DOHH2 (cell line): ENCODE results near the gene ADAMTSL1.

Experiments used
- CTCF ChIP-seq: fragments of 200-600 bp; sonication (generic); IDR thresholded peaks from one replicate; pipeline ENCODE4 v1.5.1; 2014; ENCODE audit warnings: antibody characterized with exemption, mild to moderate bottlenecking, low read depth, low read length; ENCODE audit not compliant: poor library complexity, severe bottlenecking
- EZH2phosphoT487 ChIP-seq: fragments of 200-600 bp; sonication (generic); IDR thresholded peaks from 2 replicates; pipeline ENCODE4 v1.6.1; 2017; ENCODE audit warnings: borderline replicate concordance, mild to moderate bottlenecking, antibody characterized with exemption, low read length, moderate library complexity, mixed read lengths

GRCh38 chr9:18703901-18704379, 230.0 kb downstream of the ADAMTSL1 start:
- TF ChIP-seq CTCF (no peak), EZH2phosphoT487 (no peak)
